HepG2 (cell line): ENCODE results near the gene FMNL2. TPM values are rescaled to one million over a fixed set of nuclear protein-coding genes. Genes with fewer than 3 reads are reported as not detected.

ENCODE experiments used
- ASH2L ChIP-seq: fragments of 300-600, 200-600 bp; sonication (generic); IDR thresholded peaks from 2 replicates; pipeline ENCODE4 v1.7.0; 2017; ENCODE audit warnings: low read depth, mild to moderate bottlenecking, moderate library complexity, mixed read lengths, low read length; ENCODE audit not compliant: insufficient read length
- ATF3 ChIP-seq: sonication (generic); formaldehyde crosslinking; IDR thresholded peaks from 2 replicates; pipeline ENCODE4 v1.4.0; 2020; ENCODE audit warnings: missing genetic modification reagents
- DRAP1 ChIP-seq: IDR thresholded peaks from 2 replicates; pipeline ENCODE4 v1.6.1; 2016; ENCODE audit warnings: missing genetic modification reagents, missing compliant biosample characterization
- ETV5 ChIP-seq: IDR thresholded peaks from 2 replicates; pipeline ENCODE4 v1.6.1; 2018; ENCODE audit warnings: missing biosample characterization, missing genetic modification reagents, inconsistent platforms, borderline replicate concordance
- FOXM1 ChIP-seq: sonication (generic); formaldehyde crosslinking; IDR thresholded peaks from 2 replicates; pipeline ENCODE4 v1.5.0; 2020; ENCODE audit warnings: missing genetic modification reagents
- FOXP4 ChIP-seq: sonication (generic); formaldehyde crosslinking; IDR thresholded peaks from 2 replicates; pipeline ENCODE4 v1.4.0; 2020; ENCODE audit warnings: missing genetic modification reagents
- HDAC2 ChIP-seq: sonication (generic); formaldehyde crosslinking; IDR thresholded peaks from 2 replicates; pipeline ENCODE4 v1.4.0; 2020; ENCODE audit warnings: missing genetic modification reagents
- MXD4 ChIP-seq: IDR thresholded peaks from 2 replicates; pipeline ENCODE4 v1.6.1; 2016; ENCODE audit warnings: mild to moderate bottlenecking, missing biosample characterization, missing genetic modification reagents
- NFYB ChIP-seq: sonication (generic); formaldehyde crosslinking; IDR thresholded peaks from 2 replicates; pipeline ENCODE4 v1.4.0; 2020; ENCODE audit warnings: missing genetic modification reagents
- NR2F1 ChIP-seq, 2 experiments: fragments of 450-650 bp in 1 of 2; formaldehyde crosslinking in 1 of 2; IDR thresholded peaks; 2 replicates each; pipeline versions ENCODE4 v1.5.0 to v1.6.1; 2016 to 2020; ENCODE audit warnings: mild to moderate bottlenecking in 1 of 2, missing compliant biosample characterization in 1 of 2, missing genetic modification reagents in 1 of 2, moderate library complexity in 1 of 2
- POGZ ChIP-seq: sonication (generic); formaldehyde crosslinking; IDR thresholded peaks from 2 replicates; pipeline ENCODE4 v1.4.0; 2020; ENCODE audit warnings: mild to moderate bottlenecking, missing genetic modification reagents
- RCOR2 ChIP-seq: IDR thresholded peaks from 2 replicates; pipeline ENCODE4 v1.6.1; 2016; ENCODE audit warnings: missing biosample characterization, missing genetic modification reagents
- SAFB2 ChIP-seq: sonication (generic); formaldehyde crosslinking; IDR thresholded peaks from 2 replicates; pipeline ENCODE4 v1.5.1; 2020; ENCODE audit warnings: missing genetic modification reagents, low read depth, mild to moderate bottlenecking, borderline replicate concordance
- SOX5 ChIP-seq: IDR thresholded peaks from 2 replicates; pipeline ENCODE4 v1.6.1; 2016; ENCODE audit warnings: borderline replicate concordance
- SOX6 ChIP-seq, 2 experiments: fragments of 450-650 bp in 1 of 2; sonication (generic) in 1 of 2; formaldehyde crosslinking in 1 of 2; IDR thresholded peaks; 2 replicates each; pipeline versions ENCODE4 v1.4.0 to v1.6.1; 2017 to 2020; ENCODE audit warnings: antibody characterized with exemption in 1 of 2, mild to moderate bottlenecking in 1 of 2, missing genetic modification reagents in 1 of 2
- SP140L ChIP-seq: sonication (generic); formaldehyde crosslinking; IDR thresholded peaks from 2 replicates; pipeline ENCODE4 v1.4.0; 2020; ENCODE audit warnings: missing genetic modification reagents, borderline replicate concordance
- TCF7 ChIP-seq: sonication (generic); IDR thresholded peaks from 2 replicates; pipeline ENCODE4 v1.6.1; 2016; ENCODE audit warnings: antibody characterized with exemption, low read depth
- ZBTB26 ChIP-seq: IDR thresholded peaks from 2 replicates; pipeline ENCODE4 v1.6.1; 2016; ENCODE audit warnings: missing compliant biosample characterization, missing genetic modification reagents, borderline replicate concordance
- ZNF331 ChIP-seq: sonication (generic); formaldehyde crosslinking; IDR thresholded peaks from 2 replicates; pipeline ENCODE4 v1.4.0; 2020; ENCODE audit warnings: missing genetic modification reagents
- ZNF431 ChIP-seq: sonication (generic); formaldehyde crosslinking; IDR thresholded peaks from 2 replicates; pipeline ENCODE4 v1.9.0; 2022; ENCODE audit warnings: missing genetic modification reagents, low read depth, mild to moderate bottlenecking, borderline replicate concordance
- ZNF44 ChIP-seq: sonication (generic); formaldehyde crosslinking; IDR thresholded peaks from 2 replicates; pipeline ENCODE4 v1.5.1; 2020; ENCODE audit warnings: mild to moderate bottlenecking, missing genetic modification reagents
- ZNF441 ChIP-seq: sonication (generic); formaldehyde crosslinking; IDR thresholded peaks from 2 replicates; pipeline ENCODE4 v1.7.0; 2021; ENCODE audit warnings: missing genetic modification reagents, borderline replicate concordance
- polyA plus RNA-seq, 8 experiments: library from polyadenylated mRNA; depleted of rRNA in 3 of 8; stranded (reverse) in 7 of 8; unstranded in 1 of 8; fragments of >200 nt; fragmentation: Illumina TruSeq in 4 of 8; extraction: Trizol in 4 of 8; gene quantifications; 2 replicates each; pipeline versions ENCODE4 v1.2.1 to v1.2.3, GENCODE V29; 2011 to 2016; ENCODE audit warnings: low read depth in 4 of 8, missing spikeins in 1 of 8, mixed read lengths in 1 of 8; ENCODE audit not compliant: insufficient read depth in 1 of 8
- total RNA-seq, 5 experiments: library from RNA; depleted of rRNA; stranded (reverse); fragments of >200 nt; fragmentation: Illumina TruSeq; extraction: Trizol; gene quantifications; 2 replicates each; pipeline ENCODE4 v1.2.3, GENCODE V29; 2016; ENCODE audit warnings: low read depth in 1 of 5
- TF ChIP-seq, protein P1 (sequence below): sonication (generic); formaldehyde crosslinking; IDR thresholded peaks from 2 replicates; pipeline ENCODE4 v1.9.0; 2022; ENCODE audit warnings: low read depth, missing genetic modification reagents
- TF ChIP-seq, protein P2 (sequence below): sonication (generic); formaldehyde crosslinking; IDR thresholded peaks from 2 replicates; pipeline ENCODE4 v1.5.1; 2020; ENCODE audit warnings: mild to moderate bottlenecking, missing genetic modification reagents, moderate library complexity

Gene FMNL2
- total and polyA plus RNA-seq, 2 of the 13 experiments (the other 11 are each of a cell fraction or from before 2014, with no cell fraction given): 66.5 to 67.7 TPM

DNA sequence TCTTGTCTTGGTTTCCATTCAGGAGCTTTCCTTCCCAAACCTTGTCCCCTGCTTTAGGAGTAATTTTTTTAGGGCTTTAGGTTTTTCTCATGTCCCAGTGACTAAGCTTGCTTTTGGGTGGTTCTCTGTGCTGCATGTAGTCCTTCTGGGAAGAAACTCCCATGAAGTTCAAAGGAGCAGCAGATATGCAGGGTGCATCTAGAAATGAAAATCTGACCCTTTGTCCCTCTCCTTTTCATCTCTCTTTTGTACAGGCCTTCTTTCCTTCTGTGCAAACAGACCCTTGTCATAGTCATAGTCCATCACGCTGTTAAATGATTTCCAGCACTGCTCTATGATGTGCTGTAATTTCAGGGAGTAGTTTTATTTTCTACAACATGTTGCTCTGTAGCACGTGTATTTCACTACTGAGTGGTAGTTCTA lies 20.4 kb downstream of the FMNL2 start (continued):
- TF ChIP-seq FOXM1 (CRISPR knock-in tag) (no peak), HDAC2 (CRISPR knock-in tag) (peak; percentile 67; the same call in 1 of the 2 replicates), SAFB2 (CRISPR knock-in tag) (no peak), ZNF44 (CRISPR knock-in tag) (no peak), ZBTB26 (CRISPR knock-in tag) (peak; percentile 91), ATF3 (CRISPR knock-in tag) (no peak), DRAP1 (CRISPR knock-in tag) (0 out of 2 replicates have a peak, but pooled peaks have one; percentile 25), TCF7 (peak; percentile 91), NFYB (CRISPR knock-in tag) (no peak), FOXP4 (CRISPR knock-in tag) (peak; percentile 56; the same call in 1 of the 2 replicates), ASH2L (peak; percentile 49), ZNF331 (CRISPR knock-in tag) (no peak), ZNF441 (CRISPR knock-in tag) (no peak), RCOR2 (peak; percentile 68), POGZ (CRISPR knock-in tag) (peak; percentile 59), SOX6 (IDR thresholded peaks at IDR 0.05) (no peak), SOX6 (CRISPR knock-in tag; IDR thresholded peaks at IDR 0.05) (peak; percentile 87), SP140L (no peak), ZNF431 (CRISPR knock-in tag) (no peak), SOX5 (CRISPR knock-in tag) (peak; percentile 85), MXD4 (CRISPR knock-in tag) (0 out of 2 replicates have a peak, but pooled peaks have one; percentile 42), ETV5 (CRISPR knock-in tag) (peak; percentile 9; the same call in 1 of the 2 replicates), NR2F1 (CRISPR knock-in tag; IDR thresholded peaks at IDR 0.05) (peak in 1 of 2 experiments; percentile 35; a peak in 2 of 4 replicates)
- TF ChIP-seq, protein P1, sequence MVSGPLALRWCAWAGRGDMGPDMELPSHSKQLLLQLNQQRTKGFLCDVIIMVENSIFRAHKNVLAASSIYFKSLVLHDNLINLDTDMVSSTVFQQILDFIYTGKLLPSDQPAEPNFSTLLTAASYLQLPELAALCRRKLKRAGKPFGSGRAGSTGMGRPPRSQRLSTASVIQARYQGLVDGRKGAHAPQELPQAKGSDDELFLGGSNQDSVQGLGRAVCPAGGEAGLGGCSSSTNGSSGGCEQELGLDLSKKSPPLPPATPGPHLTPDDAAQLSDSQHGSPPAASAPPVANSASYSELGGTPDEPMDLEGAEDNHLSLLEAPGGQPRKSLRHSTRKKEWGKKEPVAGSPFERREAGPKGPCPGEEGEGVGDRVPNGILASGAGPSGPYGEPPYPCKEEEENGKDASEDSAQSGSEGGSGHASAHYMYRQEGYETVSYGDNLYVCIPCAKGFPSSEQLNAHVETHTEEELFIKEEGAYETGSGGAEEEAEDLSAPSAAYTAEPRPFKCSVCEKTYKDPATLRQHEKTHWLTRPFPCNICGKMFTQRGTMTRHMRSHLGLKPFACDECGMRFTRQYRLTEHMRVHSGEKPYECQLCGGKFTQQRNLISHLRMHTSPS (CRISPR knock-in tag): no peak
- TF ChIP-seq, protein P2, sequence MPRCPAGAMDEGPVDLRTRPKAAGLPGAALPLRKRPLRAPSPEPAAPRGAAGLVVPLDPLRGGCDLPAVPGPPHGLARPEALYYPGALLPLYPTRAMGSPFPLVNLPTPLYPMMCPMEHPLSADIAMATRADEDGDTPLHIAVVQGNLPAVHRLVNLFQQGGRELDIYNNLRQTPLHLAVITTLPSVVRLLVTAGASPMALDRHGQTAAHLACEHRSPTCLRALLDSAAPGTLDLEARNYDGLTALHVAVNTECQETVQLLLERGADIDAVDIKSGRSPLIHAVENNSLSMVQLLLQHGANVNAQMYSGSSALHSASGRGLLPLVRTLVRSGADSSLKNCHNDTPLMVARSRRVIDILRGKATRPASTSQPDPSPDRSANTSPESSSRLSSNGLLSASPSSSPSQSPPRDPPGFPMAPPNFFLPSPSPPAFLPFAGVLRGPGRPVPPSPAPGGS (CRISPR knock-in tag): no peak
